Activated CD4-positive, alpha-beta T cell treated with anti-CD3 and anti-CD28 coated beads, Interleukin-2, amount 10 ng/mL, durations not matched to agents 7 days and 5 days (primary cell): ENCODE measurements around the gene DNAJC25. TPM values are rescaled to one million over a fixed set of nuclear protein-coding genes. Genes with fewer than 3 reads are reported as not detected.
"Not testable (repeated sequence)": the region's sequence is repeated elsewhere in the genome, so short reads cannot be mapped to it uniquely, and the experiment has no call there.

Source experiments
- CTCF ChIA-PET: fragments of 350-600 bp; sonication (Branson Sonifier 250); formaldehyde crosslinking; loops from one replicate; lab custom pipeline; 2021; ENCODE audit warnings: antibody characterized with exemption; lab: Charles Lee
- POLR2A ChIA-PET: fragments of 350-600 bp; sonication (Branson Sonifier 250); formaldehyde crosslinking; loops from one replicate; lab custom pipeline; 2021; ENCODE audit warnings: antibody characterized with exemption; lab: Charles Lee
- DNase-seq: peaks from one replicate; pipeline ENCODE4 v3.0.0-alpha.2; 2020
- H3K27ac Mint-ChIP-seq: one replicate; pipeline ENCODE4 v1.8.0; 2021; ENCODE audit warnings: mild to moderate bottlenecking, moderate library complexity, mixed read lengths
- H3K27me3 Mint-ChIP-seq: one replicate; pipeline ENCODE4 v1.8.0; 2021; ENCODE audit warnings: mixed read lengths
- H3K36me3 Mint-ChIP-seq: one replicate; pipeline ENCODE4 v1.8.0; 2021; ENCODE audit warnings: low read depth, mixed read lengths
- H3K4me1 Mint-ChIP-seq: one replicate; pipeline ENCODE4 v1.8.0; 2021; ENCODE audit warnings: mixed read lengths
- H3K4me3 Mint-ChIP-seq: one replicate; pipeline ENCODE4 v1.8.0; 2021; ENCODE audit warnings: mild to moderate bottlenecking, moderate library complexity, mixed read lengths
- H3K9me3 Mint-ChIP-seq: one replicate; pipeline ENCODE4 v1.8.0; 2021; ENCODE audit warnings: mixed read lengths
- total RNA-seq, 2 experiments: library from RNA; stranded (reverse); gene quantifications; one replicate each; pipeline ENCODE4 v1.2.3, GENCODE V29; 2021

The DNAJC25 gene
- total RNA-seq, 2 experiments from 2014 or later, result 3.2 to 4.7 TPM

DNA sequence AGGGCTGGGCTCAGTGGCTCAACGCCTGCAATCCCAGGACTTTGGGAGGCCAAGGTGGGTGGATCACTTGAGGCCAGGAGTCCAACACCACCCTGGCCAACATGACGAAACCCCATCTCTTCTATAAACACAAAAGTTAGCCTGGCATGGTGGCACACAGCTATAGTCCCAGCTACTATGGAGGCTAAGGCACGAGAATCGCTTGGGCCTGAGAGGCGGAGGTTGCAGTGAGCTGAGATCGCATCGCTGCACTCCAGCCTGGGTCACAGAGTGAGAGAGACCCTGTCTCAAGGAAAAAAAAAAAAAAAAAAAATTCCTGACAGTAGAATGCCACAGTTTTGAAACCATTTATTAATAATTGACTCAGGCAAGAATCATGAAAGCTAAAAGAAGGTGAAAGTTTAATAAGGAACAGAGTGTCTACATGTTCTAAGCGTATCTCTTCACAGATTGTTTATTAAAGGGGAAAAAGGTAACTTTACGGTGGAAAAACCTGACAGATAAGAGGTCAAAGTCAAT lies 26.0 kb upstream of the DNAJC25 start:
- H3K27ac Mint-ChIP-seq, result no peak overlapping the region
- H3K9me3 Mint-ChIP-seq, result no peaks in the 10 kb centered on the region
- peaks cover 6% of the 10 kb centered on the region for H3K4me1 Mint-ChIP-seq
- H3K27me3 Mint-ChIP-seq, result peaks cover 24% of the 10 kb centered on the region
- no peak for DNase-seq
- CTCF ChIA-PET, result interaction anchor here (0.6 kb wide), 1 partner anchor 960 kb away, joined by 5 read pairs; no protein-coding TSS in a partner anchor
- H3K4me3 Mint-ChIP-seq, result no peak overlapping the region
- POLR2A ChIA-PET, result no interaction called here
- H3K36me3 Mint-ChIP-seq, result no peaks in the 10 kb centered on the region

DNA sequence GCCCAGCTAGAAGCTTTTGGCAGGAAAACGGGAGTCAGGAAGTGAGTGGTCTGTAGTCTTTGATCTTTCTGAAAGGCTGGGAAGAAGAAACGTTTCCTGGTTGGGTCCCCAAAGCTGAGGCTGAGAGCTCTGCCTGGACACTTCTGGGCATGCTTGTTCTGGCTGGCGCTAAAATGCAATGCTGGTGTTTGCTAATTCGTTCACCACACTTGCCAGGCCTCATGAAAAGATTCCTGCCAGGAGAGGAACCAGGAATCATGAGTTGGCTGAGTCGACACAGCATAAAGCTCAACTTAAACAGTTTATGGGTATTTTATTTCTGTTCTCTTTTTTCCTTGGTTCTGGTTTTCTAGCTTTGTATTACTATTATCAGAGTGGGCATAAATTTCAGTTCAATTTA lies 21.0 kb upstream of the DNAJC25 start:
- POLR2A ChIA-PET, result no interaction called here
- H3K4me3 Mint-ChIP-seq, result no peak overlapping the region
- no peaks in the 10 kb centered on the region for H3K36me3 Mint-ChIP-seq
- H3K9me3 Mint-ChIP-seq, result no peaks in the 10 kb centered on the region
- H3K27me3 Mint-ChIP-seq, result peaks cover 23% of the 10 kb centered on the region
- H3K27ac Mint-ChIP-seq, result no peak overlapping the region
- H3K4me1 Mint-ChIP-seq, result no peaks in the 10 kb centered on the region
- DNase-seq, result no peak
- CTCF ChIA-PET, result interaction anchor here (0.9 to 1.1 kb wide), 3 partner anchors 11 to 134 kb away, joined by 3 to 4 read pairs (median 3); no protein-coding TSS in a partner anchor

DNA sequence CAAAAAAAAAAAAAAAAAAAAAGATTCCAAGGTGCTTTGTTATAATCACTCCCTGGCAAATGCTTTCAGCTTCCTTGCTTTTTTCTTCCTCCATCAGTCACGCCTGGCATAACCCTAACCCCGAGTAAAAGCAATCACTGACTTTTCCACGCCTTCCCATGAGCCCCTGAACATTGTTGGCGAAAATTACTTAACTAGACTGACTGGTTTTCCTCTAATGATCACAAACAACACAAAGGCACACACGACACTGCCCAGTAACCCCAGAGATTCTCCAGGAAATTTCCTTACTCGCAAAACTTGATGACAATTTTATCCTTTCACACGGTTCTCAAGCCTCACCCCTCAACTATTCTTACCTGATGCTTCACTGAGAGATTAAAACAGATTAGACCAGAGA lies 20.3 kb upstream of the DNAJC25 start:
- no peaks in the 10 kb centered on the region for H3K4me1 Mint-ChIP-seq
- no peak overlapping the region for H3K27ac Mint-ChIP-seq
- no peaks in the 10 kb centered on the region for H3K9me3 Mint-ChIP-seq
- no peak for DNase-seq
- H3K4me3 Mint-ChIP-seq, result no peak overlapping the region
- peaks cover 23% of the 10 kb centered on the region for H3K27me3 Mint-ChIP-seq
- ChIA-PET POLR2A (no interaction called here), CTCF (interaction anchor here (0.6 to 1.1 kb wide), 4 partner anchors 10 to 133 kb away, joined by 3 to 4 read pairs (median 3); partner anchors contain the start of gene DNAJC25)
- no peaks in the 10 kb centered on the region for H3K36me3 Mint-ChIP-seq

DNA sequence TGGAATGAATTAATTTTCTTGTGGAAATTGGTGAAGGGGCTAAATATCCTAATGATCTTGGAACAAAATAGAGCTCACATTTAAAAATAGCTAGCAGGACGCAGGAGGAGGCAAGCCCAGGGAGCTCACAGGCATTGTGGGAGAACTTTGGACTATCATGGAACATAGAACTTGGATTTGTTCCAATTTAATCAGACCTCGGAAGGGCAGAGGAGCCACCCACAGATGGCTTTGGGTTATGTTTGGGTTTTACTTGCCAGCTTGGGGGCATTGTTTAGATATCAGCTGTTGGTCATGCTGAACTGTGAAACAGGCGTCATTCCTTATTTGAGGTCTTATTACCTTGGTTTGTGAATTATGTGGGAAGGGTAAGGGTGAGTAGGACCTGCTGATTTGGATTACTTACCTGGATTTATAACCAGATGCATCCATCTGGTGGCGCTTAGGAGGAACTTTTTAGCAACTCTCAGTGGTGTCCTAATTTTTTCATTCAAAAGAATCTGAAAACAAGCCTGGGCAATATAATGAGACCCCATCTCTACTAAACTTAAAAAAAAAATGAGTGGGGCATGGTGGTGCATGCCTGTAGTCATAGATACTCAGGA lies 17.6 kb upstream of the DNAJC25 start:
- Mint-ChIP-seq H3K27me3 (peaks cover 26% of the 10 kb centered on the region), H3K9me3 (no peaks in the 10 kb centered on the region), H3K4me1 (no peaks in the 10 kb centered on the region), H3K4me3 (no peak overlapping the region), H3K27ac (no peak overlapping the region), H3K36me3 (no peaks in the 10 kb centered on the region)
- ChIA-PET CTCF (interaction anchor here (1.0 to 1.1 kb wide), 2 partner anchors 8 to 37 kb away, joined by 3 to 5 read pairs; no protein-coding TSS in a partner anchor), POLR2A (no interaction called here)
- DNase-seq, result no peak

DNA sequence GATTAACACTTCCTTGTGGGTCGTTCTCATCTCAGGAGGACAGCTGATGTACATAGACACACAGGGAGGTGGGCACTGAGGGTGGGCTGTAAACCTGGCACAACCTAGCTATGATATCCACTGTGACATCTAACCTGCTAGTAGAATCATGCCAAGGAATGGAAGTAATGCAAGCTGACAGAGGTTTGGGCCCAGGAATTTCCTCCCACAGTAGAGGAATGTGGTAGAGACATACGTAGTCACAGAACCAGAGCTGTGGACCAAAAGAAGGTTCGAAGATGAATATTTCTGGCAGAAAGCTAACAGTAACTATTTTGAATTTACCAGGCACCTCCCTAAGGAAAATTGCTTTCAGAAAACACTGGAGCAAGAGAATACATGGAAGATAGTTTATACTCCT lies 15.2 kb upstream of the DNAJC25 start:
- Mint-ChIP-seq H3K36me3 (no peaks in the 10 kb centered on the region), H3K27me3 (peaks cover 18% of the 10 kb centered on the region), H3K27ac (no peak overlapping the region), H3K9me3 (no peaks in the 10 kb centered on the region), H3K4me3 (no peak overlapping the region), H3K4me1 (no peaks in the 10 kb centered on the region)
- no peak for DNase-seq
- ChIA-PET POLR2A (no interaction called here), CTCF (interaction anchor here (0.7 to 1.2 kb wide), 4 partner anchors 10 to 482 kb away, joined by 3 read pairs; partner anchors contain the start of gene DNAJC25)

DNA sequence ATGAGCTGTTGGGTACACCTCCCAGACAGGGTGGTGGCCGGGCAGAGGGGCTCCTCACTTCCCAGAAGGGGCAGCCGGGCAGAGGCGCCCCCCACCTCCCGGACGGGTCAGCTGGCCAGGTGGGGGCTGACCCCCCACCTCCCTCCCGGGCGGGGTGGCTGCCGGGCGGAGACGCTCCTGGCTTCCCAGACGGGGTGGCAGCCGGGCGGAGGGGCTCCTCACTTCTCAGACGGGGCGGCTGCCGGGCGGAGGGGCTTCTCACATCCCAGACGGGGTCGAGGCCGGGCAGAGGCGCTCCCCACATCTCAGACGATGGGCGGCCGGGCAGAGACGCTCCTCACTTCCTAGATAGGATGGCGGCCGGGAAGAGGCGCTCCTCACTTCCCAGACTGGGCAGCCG lies 13.8 kb upstream of the DNAJC25 start:
- CTCF ChIA-PET, H3K36me3 Mint-ChIP-seq, DNase-seq, H3K4me1 Mint-ChIP-seq, POLR2A ChIA-PET, H3K9me3 Mint-ChIP-seq, H3K27ac Mint-ChIP-seq, H3K4me3 Mint-ChIP-seq: not testable (repeated sequence)
- peaks cover 19% of the 10 kb centered on the region for H3K27me3 Mint-ChIP-seq

DNA sequence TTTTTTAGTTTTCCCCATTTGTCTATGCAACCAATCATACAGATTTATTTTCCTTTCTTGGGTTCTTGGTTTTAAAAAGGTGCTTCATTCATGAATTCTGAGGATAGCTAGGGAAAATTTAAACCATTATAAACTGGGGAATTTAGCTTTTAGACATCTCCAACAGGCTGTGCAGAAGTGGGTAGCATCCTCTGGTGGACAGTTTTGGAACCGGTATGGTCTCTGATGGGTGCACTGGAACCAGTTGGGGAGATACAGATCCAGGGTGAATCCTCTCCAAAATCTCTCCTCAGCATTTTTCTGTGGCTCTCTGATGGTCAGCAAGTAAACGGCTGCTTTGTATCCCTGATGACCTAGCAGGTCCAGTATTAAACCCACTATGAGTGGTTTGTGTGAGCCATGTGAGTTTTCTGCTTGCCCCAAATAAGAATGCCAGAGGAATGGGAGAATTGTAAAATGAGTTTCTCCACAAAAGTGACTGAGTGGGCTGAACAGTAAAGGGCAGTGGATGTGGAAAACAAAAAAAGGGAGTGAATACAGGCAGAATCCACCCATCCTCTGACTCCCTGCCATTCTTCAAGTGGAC lies 9.1 kb upstream of the DNAJC25 start:
- Mint-ChIP-seq H3K4me3 (no peak overlapping the region), H3K27ac (no peak overlapping the region), H3K4me1 (no peaks in the 10 kb centered on the region), H3K36me3 (no peaks in the 10 kb centered on the region), H3K9me3 (no peaks in the 10 kb centered on the region), H3K27me3 (peaks cover 19% of the 10 kb centered on the region)
- DNase-seq, result peak; percentile 40
- POLR2A ChIA-PET, result no interaction called here
- CTCF ChIA-PET, result interaction anchor here (0.6 to 1.6 kb wide), 9 partner anchors 9 to 908 kb away, joined by 3 to 5 read pairs (median 3); partner anchors contain the start of gene DNAJC25

DNA sequence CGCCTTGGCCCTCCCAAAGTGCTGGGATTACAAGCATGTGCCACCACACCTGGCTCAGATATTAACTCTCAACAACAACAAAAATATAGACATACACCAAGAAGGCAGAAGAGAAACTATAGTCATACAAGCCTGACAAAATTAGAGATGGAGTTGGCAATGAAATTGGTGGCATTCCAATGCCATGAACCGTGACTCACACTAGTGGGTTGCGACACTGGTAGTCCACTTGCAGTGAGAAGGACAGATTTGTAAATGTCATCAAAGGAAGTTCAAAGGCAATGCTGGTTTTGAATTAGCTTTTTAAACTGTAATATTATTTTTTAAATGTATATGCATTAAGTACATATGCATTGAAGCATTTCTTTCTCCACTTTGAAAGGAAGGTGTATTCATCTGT lies 8.5 kb upstream of the DNAJC25 start:
- Mint-ChIP-seq H3K4me1 (no peaks in the 10 kb centered on the region), H3K4me3 (no peak overlapping the region), H3K27me3 (peaks cover 19% of the 10 kb centered on the region), H3K27ac (no peak overlapping the region), H3K9me3 (no peaks in the 10 kb centered on the region), H3K36me3 (no peaks in the 10 kb centered on the region)
- no peak for DNase-seq
- ChIA-PET CTCF (interaction anchor here (0.6 kb wide), 1 partner anchor 50 kb away, joined by 3 read pairs; no protein-coding TSS in a partner anchor), POLR2A (no interaction called here)

DNA sequence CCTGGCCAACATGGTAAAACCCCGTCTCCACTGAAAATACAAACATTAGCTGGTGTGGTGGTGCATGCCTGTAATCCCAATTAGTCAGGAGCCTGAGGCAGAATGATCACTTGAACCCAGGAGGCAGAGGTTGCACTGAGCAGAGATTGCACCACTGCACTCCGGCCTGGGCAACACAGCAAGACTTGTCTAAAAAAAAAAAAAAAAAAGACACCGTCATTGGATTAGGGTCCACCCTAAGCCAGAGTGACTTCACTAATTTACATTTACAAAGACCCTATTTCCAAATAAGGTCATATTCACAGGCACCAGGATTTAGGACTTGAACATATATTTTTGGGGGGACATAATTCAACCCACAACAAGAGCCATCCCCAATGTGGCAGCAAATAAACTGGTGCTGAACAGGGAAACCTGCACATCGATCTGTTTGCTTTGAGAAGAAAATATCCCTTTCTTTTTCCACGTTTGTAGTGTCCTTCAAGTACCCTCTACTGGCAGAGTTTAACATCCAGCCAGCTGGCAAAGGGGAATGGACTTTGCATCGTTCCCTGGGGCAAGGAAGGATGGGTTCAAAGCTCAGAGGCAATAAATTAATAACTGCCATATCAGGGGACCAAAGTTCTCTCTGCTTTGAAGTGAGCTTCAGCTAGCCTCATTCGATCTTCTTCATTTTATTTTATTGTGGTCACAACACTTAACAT lies 3.7 kb upstream of the DNAJC25 start:
- peaks cover 11% of the 10 kb centered on the region for H3K27me3 Mint-ChIP-seq
- no peak overlapping the region for H3K4me3 Mint-ChIP-seq
- no peaks in the 10 kb centered on the region for H3K9me3 Mint-ChIP-seq
- H3K4me1 Mint-ChIP-seq, result peaks cover 11% of the 10 kb centered on the region
- CTCF ChIA-PET, result no interaction called here
- no peaks in the 10 kb centered on the region for H3K36me3 Mint-ChIP-seq
- POLR2A ChIA-PET, result no interaction called here
- DNase-seq, result no peak
- H3K27ac Mint-ChIP-seq, result no peak overlapping the region

DNA sequence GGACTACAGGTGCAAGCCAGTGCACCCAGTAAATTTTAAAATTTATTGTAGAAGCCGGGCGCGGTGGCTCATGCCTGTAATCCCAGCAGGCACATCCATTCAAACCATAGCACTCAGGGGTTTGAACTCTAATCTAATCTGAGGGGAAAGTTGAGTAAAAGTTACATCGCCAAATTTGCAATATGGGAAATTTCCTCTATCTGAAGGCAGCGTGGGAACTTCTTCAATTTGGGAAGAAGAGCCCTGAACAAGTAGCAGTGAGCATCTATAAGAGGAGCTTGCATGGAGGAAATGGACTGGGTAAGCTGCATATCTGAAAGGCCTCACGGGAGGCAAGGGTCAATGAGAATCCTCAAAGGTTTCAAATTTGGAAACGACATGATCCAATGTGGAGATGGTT lies 2.7 kb upstream of the DNAJC25 start:
- Mint-ChIP-seq H3K27ac (no peak overlapping the region), H3K27me3 (peaks cover 6% of the 10 kb centered on the region), H3K9me3 (no peaks in the 10 kb centered on the region), H3K4me1 (peaks cover 21% of the 10 kb centered on the region), H3K4me3 (no peak overlapping the region), H3K36me3 (peaks cover 2% of the 10 kb centered on the region)
- ChIA-PET CTCF (no interaction called here), POLR2A (no interaction called here)
- no peak for DNase-seq

DNA sequence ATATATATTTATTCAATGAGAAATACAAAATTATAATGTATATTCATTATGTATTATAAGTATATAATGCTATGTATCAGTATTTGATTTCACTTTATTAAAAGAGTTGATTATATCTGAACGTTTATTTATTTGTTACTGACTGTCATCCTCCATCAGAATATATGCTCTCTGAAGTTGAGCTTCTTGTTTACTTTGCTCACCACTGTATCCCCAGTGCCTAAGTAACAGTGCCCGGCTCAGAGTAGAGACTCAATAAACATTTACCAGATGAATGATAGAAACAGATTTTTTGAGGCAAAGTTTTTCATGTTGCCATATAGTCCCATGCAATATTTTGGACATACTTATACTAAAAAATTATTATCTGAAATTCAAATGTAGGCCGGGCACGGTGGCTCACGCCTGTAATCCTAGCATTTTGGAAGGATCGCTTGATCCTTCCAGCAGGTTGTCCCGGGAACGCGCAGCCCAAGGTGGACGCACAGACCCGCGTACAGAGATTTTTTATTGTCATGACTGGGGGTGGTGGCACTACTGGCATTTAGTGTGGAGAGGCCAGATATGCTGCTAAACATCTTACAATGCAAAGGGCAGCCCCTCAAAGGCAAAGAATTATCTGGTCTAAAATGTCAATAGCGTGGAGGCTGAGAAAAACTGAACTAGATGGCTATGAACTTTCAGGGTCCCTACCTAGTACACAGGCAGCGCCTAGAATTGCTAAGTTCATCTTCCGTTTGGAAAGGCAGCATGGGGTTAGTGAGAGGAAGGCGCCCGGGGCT lies 761 bp upstream of the DNAJC25 start:
- peak overlapping the region; percentile 85 for H3K27ac Mint-ChIP-seq
- peak overlapping the region; percentile 89 for H3K4me3 Mint-ChIP-seq
- no peaks in the 10 kb centered on the region for H3K27me3 Mint-ChIP-seq
- H3K4me1 Mint-ChIP-seq, result peaks cover 33% of the 10 kb centered on the region
- peaks cover 4% of the 10 kb centered on the region for H3K36me3 Mint-ChIP-seq
- POLR2A ChIA-PET, result no interaction called here
- CTCF ChIA-PET, result interaction anchor here (0.6 to 1.6 kb wide), 3 partner anchors 9 to 1645 kb away, joined by 3 to 5 read pairs (median 3); partner anchors contain the start of gene CDC26
- no peak for DNase-seq
- no peaks in the 10 kb centered on the region for H3K9me3 Mint-ChIP-seq

DNA sequence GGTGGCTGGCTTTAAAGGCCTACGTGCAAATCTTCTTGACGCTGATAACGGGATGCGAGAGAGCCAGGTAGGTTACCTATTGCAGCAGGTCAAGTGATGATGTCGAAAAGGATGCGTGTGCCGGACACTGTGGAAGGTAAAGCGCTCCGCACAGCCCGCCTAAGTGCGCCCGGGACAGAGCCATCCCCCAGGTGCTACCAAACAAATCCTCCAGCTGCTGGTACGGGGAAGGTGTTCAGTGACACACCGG lies 245 bp upstream of the DNAJC25 start:
- Mint-ChIP-seq H3K4me3 (peak overlapping the region; percentile 89), H3K36me3 (peaks cover 4% of the 10 kb centered on the region), H3K4me1 (peaks cover 38% of the 10 kb centered on the region), H3K27me3 (no peaks in the 10 kb centered on the region), H3K9me3 (no peaks in the 10 kb centered on the region), H3K27ac (peak overlapping the region; percentile 85)
- no peak for DNase-seq
- ChIA-PET CTCF (interaction anchor here (0.6 to 1.6 kb wide), 5 partner anchors 10 to 1644 kb away, joined by 3 to 5 read pairs (median 3); partner anchors contain the start of gene CDC26), POLR2A (no interaction called here)
